HG03521 (cell line): ENCODE results near the gene AJAP1.
"Not testable (repeated sequence)": the region's sequence is repeated elsewhere in the genome, so short reads cannot be mapped to it uniquely, and the experiment has no call there.

ENCODE experiments used
- ATAC-seq: cut with Tn5 transposase; IDR thresholded peaks from one replicate; pipeline ENCODE4 v1.9.1; 2021; ENCODE audit warnings: mild to moderate bottlenecking, moderate library complexity; ENCODE audit not compliant: unreplicated experiment

Gene AJAP1

GRCh38 chr1:4653796-4654725, at the start of gene AJAP1:
Gene AJAP1, plus strand, starts transcription at chr1:4654609. Its CDS starts 817 bp downstream, at chr1:4655426.
- no peak for ATAC-seq

- ATAC-seq, result no peak
Measured at GRCh38 chr1:4605158-4605557, 49.3 kb upstream of the AJAP1 start.

GRCh38 chr1:4611563-4612341, 42.7 kb upstream of the AJAP1 start:
- ATAC-seq, result no peak

- no peak for ATAC-seq
Measured at GRCh38 chr1:4612991-4613390, 41.4 kb upstream of the AJAP1 start.

- ATAC-seq, result no peak
Measured at GRCh38 chr1:4613606-4614370, 40.6 kb upstream of the AJAP1 start.

- ATAC-seq, result no peak
Measured at GRCh38 chr1:4614371-4615137, 39.9 kb upstream of the AJAP1 start.

GRCh38 chr1:4615138-4615470, 39.3 kb upstream of the AJAP1 start:
- ATAC-seq, result no peak

GRCh38 chr1:4615501-4615900, 38.9 kb upstream of the AJAP1 start:
- no peak for ATAC-seq

GRCh38 chr1:4616831-4617465, 37.5 kb upstream of the AJAP1 start:
- ATAC-seq, result no peak

- ATAC-seq, result no peak
Measured at GRCh38 chr1:4617506-4617905, 36.9 kb upstream of the AJAP1 start.

- ATAC-seq, result not testable (repeated sequence)
Measured at GRCh38 chr1:4618827-4619226, 35.6 kb upstream of the AJAP1 start.

GRCh38 chr1:4621646-4622045, 32.8 kb upstream of the AJAP1 start:
- ATAC-seq, result no peak

GRCh38 chr1:4622821-4623220, 31.6 kb upstream of the AJAP1 start:
- no peak for ATAC-seq

- ATAC-seq, result no peak
Measured at GRCh38 chr1:4624141-4624715, 30.2 kb upstream of the AJAP1 start.

GRCh38 chr1:4624801-4625200, 29.6 kb upstream of the AJAP1 start:
- no peak for ATAC-seq

GRCh38 chr1:4626061-4626460, 28.3 kb upstream of the AJAP1 start:
- ATAC-seq, result no peak

GRCh38 chr1:4626560-4627319, 27.7 kb upstream of the AJAP1 start:
- ATAC-seq, result no peak

- no peak for ATAC-seq
Measured at GRCh38 chr1:4627353-4627752, 27.1 kb upstream of the AJAP1 start.

GRCh38 chr1:4628992-4629391, 25.4 kb upstream of the AJAP1 start:
- no peak for ATAC-seq
